HG03139 (cell line): ENCODE data around the gene BCAS1.

Experiments used
- ATAC-seq: cut with Tn5 transposase; IDR thresholded peaks from one replicate; pipeline ENCODE4 v1.9.1; 2021; ENCODE audit not compliant: unreplicated experiment

The BCAS1 gene

GRCh38 chr20:54070187-54070987 lies at the start of gene BCAS1:
Gene BCAS1 (minus strand): TSS chr20:54070594. CDS start chr20:54058718, 11,876 bp downstream.
- no peak for ATAC-seq

- ATAC-seq, result no peak
Measured at GRCh38 chr20:54119744-54120143, 49.4 kb upstream of the BCAS1 start.

GRCh38 chr20:54118220-54119001 lies 48.0 kb upstream of the BCAS1 start:
- ATAC-seq, result no peak

GRCh38 chr20:54116550-54117235 lies 46.3 kb upstream of the BCAS1 start:
- ATAC-seq, result no peak

GRCh38 chr20:54115172-54115854 lies 44.9 kb upstream of the BCAS1 start:
- ATAC-seq, result no peak

- no peak for ATAC-seq
Measured at GRCh38 chr20:54114109-54114508, 43.7 kb upstream of the BCAS1 start.

- ATAC-seq, result no peak
Measured at GRCh38 chr20:54113566-54113965, 43.2 kb upstream of the BCAS1 start.

GRCh38 chr20:54112221-54112884 lies 42.0 kb upstream of the BCAS1 start:
- no peak for ATAC-seq

- no peak for ATAC-seq
Measured at GRCh38 chr20:54111460-54111859, 41.1 kb upstream of the BCAS1 start.

GRCh38 chr20:54110457-54110856 lies 40.1 kb upstream of the BCAS1 start:
- ATAC-seq, result no peak

- no peak for ATAC-seq
Measured at GRCh38 chr20:54110041-54110440, 39.6 kb upstream of the BCAS1 start.

GRCh38 chr20:54108817-54109216 lies 38.4 kb upstream of the BCAS1 start:
- no peak for ATAC-seq

- no peak for ATAC-seq
Measured at GRCh38 chr20:54108326-54108642, 37.9 kb upstream of the BCAS1 start.

GRCh38 chr20:54107600-54108325 lies 37.4 kb upstream of the BCAS1 start:
- ATAC-seq, result no peak

GRCh38 chr20:54107181-54107580 lies 36.8 kb upstream of the BCAS1 start:
- ATAC-seq, result no peak

GRCh38 chr20:54106162-54106561 lies 35.8 kb upstream of the BCAS1 start:
- ATAC-seq, result no peak

- no peak for ATAC-seq
Measured at GRCh38 chr20:54105653-54106052, 35.3 kb upstream of the BCAS1 start.

- no peak for ATAC-seq
Measured at GRCh38 chr20:54104781-54105180, 34.4 kb upstream of the BCAS1 start.

GRCh38 chr20:54103762-54104600 lies 33.6 kb upstream of the BCAS1 start:
- no peak for ATAC-seq
